Limb (tissue), 2 donors: ENCODE measurements around the gene SCLY.

Source experiments
- DNase-seq, 2 donors: peaks; one replicate each; pipeline ENCODE4 v3.0.0-alpha.2; 2016; ENCODE audit errors: extremely low spot score in 2 of 2

SCLY gene

DNA sequence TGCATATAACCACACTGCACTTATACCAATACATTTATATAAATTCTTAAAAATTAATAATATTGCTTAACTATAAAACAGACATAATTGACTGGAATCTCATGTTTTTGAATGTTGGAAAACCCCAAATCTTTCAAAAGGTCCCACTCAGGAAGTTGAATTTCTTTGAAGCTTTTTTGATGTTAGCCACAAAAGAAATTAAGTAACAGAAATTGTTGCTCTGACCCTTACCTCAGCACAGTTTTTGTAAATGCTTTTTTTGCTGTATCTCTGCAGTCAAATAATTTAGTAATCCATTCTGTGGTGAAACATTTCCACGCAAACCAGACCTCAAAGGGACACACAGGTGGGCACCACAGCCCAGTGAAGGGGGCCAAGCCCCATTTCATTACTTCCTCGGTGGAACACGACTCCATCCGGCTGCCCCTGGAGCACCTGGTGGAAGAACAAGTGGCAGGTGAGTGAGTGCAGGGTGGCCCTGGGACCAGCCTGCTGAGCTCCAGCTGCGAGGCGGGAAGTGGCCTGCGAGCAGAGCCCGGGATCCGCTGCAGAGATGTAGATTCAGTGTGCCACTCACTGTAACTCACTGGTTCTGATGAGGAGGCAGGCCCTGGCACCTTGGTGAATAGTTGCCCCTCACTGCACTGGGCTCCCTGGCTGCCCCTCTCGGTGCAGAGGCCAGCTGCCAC is 8.4 kb downstream of the SCLY start:
- DNase-seq, result no peak

DNA sequence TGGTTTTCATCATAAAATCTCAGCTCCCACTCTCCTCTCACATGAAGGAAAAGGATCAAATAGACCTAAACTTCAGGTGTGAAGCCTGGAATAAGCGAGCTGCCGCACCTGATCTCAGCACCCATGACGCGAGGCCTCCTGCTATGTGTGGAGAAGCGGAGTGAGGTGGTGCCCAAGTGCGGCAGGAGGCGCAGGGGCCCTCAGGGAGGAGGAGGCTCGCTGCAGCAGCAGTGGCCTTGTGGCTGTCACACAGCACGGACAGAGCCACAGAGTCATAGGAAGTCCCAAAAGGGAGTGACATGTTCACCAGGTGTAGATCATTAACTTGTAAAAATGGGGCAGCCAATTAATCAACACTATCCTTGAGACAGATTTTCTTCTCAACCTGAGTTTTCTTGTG is 9.1 kb downstream of the SCLY start:
- DNase-seq, result no peak

DNA sequence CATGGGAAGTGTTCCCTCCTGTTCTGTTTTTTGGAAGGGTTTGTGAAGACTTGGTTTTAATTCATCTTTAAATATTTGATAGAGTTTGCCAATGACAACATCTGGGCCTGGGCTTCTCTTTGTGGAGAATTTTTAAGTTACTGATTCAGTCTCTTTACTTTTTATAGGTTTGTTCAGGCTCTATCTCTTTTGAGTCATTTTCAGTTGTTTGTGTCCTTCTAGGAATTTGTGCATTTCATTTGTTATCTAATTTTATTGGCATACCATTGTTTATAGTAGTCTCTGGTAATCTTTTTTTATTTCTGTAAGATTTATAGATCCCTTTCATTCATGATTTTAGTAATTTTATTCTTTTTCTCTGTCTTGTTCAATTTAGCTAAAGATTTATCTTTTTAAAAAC is 14.6 kb downstream of the SCLY start:
- no peak for DNase-seq

DNA sequence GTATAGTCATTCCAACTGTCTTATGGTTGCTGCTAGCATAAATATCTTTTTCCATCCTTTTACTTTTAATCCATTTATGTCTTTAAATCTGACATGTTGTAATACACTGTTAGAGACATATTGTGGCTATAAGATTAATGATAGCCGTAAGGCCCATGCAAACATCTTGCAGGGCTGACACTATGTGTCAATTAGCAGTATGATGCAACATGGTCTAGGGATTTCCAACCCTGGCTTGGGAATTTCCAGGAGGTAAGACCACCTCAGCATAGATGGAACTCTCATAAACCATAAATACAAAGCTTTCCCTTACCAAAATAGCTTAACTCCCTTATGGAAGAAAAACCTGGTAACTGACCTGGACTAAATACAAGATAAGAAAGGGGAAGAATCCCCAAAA is 16.5 kb downstream of the SCLY start:
- no peak for DNase-seq

DNA sequence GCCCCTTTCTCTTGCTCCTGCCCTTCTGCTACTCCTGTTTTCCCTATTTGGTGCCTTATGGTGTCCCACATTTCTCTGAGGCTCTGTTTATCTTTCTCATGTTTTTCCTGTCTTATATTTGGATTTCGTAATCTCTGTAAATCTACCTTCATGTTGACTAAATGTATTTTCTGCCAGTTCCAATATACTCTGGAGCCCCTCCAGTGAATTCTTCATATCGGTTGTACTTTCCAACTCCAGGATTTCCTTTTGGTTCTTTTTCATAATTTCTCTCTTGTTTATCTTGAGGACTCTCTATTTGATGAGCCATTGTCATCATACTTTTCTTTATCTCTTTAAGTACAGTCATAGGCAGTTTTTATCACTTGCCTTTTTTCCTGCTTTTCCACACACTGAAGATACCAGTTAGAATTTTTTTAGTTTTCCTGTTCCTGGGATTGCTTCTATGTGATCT is 19.1 kb downstream of the SCLY start:
- no peak for DNase-seq

DNA sequence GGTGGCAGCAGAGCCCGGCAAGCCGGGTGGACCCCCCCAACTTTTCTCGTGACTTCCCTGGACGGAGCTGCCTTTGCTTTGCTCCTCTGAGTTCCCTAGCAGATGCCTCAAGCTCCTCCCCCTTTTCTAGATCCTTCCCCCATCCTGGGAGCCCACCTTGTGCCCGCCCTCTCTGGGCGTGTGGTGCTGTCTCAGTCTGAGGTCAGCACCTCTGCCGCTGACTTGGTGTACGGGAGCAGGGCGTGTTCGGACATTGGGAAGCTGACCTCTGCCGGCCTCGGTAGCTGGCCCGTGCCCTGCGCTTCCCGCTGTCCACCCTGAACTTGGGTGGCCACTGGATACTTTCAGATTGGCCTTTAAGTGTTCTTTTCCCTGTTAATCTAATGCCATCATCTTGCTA is 19.7 kb downstream of the SCLY start:
- DNase-seq, result no peak

DNA sequence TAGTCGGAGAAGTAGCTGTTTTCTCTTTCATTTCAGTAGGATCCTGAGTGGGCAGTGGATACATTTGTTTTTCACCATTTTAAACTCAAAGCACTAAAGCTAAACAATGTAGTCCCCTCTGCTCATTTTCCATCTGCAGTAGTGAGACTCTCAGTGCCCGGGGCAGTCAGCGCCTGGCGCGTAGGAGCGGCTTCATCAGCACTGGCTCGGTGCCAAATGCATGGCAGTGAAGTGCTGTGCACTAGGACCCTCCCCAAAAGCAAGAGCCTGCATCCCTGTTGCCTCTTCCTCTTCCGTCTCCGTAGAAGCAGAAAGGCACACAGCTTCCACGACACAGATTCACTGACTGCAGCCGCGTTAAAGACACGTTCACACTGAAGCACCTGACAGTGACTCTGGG is 20.3 kb downstream of the SCLY start:
- no peak for DNase-seq

DNA sequence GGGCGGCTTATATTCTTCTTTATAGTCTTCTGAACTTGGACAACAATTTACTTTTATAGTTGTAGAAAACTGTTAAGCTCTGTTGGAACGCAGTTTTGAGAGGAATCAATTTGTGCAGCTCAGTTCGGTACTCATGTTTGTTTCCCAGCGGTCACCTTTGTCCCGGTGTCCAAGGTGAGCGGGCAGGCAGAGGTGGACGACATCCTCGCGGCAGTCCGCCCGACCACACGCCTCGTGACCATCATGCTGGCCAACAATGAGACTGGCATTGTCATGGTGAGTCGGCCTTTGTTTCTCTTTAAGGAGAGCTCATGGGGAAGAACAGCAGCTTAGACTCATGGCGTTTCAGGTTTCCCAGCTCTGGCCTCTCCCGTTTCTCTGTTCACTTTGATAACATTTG is 20.8 kb downstream of the SCLY start:
- DNase-seq, result no peak

DNA sequence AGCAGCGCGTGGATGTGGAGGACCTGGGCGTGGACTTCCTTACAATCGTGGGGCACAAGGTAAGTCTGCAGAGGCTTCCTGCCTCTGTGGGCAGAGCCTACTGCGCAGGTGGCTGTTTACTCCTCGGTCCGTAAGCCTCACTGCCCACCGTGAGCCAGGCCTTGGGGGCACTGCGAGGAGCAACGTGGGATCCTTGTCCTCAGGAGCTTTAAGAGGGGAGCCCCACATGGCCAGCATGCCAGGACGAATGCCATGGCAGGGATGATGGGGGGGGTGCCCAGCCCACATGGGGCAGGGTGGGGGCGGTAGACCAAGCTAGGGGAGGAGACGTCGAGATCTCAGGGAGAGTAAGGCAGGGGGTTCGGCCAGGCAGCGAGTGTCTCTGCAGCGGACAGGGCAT is 21.4 kb downstream of the SCLY start:
- DNase-seq, result no peak

DNA sequence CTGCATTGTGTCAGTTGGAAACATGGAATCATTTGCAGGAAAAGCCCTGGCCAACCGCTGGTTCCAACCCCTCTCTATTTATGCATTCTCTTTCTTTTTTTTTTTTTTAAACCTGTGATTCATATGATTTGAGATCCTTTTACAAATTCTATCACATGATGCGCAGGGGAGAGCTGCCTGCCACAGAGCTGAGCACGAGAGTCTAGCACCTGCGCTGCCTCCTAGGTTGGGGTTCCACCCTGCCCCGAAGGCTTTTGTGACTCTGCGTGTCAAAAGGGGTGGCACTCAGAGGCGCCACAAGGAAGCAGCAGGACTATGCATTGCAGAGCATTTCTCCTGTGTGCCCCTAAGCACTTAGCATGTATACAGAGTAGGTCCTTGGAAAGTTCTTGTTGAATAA is 22.0 kb downstream of the SCLY start:
- no peak for DNase-seq

DNA sequence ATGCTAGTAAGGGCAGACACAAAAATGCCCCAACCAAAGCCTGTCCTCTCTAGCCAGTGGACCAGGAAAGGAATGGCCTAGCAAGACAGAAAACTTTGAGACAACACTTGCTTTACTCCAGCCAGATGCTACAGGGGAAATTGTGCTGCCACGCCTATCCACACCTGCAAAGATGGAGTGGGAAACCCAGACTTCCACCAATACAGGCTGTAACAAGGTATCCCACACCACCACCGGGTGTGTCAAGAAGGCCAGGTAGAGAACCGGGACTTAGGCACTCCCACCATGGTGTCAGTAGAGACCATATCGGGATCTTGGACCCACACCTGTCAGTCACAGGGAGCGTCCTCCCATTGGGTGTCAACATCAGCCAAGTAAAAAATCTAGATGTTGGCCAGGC is 23.1 kb downstream of the SCLY start:
- no peak for DNase-seq

DNA sequence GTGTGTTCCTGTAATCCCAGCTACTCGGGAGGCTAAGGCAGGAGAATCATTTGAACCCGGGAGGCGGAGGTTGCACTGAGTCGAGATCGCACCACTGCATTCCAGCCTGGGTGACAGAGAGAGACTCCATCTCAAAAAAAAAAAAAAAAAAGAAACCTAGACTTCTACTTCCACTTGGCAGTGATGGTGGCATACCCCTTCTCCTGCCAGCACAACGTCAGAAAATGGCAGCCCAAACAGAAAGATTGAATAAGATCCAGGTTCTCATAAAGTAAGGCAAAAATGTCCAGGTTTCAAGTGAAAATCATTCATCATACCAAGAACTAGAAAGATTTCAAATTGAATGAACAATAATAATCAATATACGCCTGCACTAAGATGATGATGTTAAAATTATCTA is 24.0 kb downstream of the SCLY start:
- DNase-seq, result no peak

DNA sequence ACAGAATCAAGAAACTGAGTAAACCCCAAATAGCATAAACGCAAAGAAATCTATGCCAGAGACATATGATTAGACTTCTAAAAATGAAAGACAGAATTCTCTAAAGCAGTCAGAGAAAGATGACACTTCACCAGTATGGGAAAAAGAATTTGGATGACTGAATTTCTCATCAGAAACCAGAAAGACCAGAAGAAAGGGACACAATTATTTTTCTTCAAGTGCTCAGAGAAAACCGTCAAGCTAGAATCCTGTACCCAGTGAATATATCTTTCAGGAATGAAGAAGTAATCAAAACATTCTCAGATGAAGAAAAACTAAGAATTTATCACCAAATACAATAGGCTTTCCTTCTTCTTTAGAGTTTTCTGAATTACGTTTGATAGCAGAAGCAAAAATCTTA is 25.1 kb downstream of the SCLY start:
- DNase-seq, result no peak

DNA sequence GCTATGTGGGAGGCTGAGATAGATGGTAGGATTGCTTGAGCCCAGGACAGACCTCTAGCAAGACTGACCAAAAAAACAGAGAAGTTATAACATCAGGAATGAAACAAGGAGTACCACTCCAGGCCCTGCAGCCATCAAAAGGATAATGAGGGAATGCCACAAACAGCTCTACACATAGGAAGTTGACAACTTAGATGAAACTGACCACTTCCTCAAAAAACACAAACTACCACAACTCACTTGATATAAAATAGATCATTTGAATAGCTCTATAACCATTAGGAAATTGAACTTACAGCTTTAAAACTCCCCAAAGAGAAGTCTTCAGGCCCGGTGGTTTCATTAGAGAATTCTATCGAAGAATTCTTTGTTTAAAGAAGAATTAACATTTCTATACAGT is 26.4 kb downstream of the SCLY start:
- no peak for DNase-seq

DNA sequence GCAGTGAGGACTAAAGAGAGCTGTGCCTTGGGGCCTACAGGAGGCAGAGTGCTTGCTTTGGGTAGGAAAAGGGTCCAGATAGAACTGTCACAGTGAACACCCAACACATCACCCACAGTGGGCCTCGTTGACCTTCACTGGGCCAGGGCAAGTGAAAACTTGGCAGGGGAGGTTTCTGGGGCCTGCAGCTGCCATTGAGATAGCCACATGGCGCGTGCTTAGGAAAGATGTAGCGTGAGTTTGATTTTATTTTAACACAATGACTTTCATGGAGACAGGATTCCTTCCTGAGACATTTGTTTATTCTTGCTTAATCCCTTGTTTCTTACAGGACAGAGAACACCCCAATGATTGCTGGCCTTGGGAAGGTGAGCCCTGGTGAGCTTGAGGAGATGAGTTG is 30.1 kb downstream of the SCLY start:
- no peak for DNase-seq

DNA sequence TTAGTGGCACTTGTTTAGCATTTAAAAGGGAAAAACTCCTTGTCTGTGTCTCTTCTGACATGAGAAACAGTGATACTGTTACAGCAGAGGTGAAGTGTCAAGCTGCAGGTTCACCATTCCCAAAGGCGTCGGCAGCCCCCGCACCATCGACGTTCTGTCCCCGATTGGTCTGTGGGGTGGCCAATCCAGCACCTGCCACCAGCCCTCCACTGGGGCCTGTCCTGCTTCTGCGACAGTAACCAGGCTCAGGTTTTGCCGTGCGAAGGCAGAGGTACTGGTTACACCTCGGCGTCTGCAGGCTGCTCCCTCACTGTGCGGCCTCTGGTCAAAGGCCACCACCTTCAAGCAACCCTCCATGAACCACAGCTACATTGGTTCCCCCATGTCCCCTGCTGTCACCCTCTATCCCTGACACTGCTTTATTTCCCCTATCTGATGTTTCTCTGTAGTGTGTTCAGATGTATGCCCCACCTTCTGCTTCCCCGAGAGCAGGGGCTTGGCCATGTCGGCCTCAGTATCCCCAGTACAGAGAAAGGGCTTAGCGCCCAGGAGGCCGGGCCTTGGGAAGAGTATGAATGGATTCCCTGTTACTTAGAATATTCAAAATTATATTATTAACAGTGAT is 30.7 kb downstream of the SCLY start:
- no peak for DNase-seq

DNA sequence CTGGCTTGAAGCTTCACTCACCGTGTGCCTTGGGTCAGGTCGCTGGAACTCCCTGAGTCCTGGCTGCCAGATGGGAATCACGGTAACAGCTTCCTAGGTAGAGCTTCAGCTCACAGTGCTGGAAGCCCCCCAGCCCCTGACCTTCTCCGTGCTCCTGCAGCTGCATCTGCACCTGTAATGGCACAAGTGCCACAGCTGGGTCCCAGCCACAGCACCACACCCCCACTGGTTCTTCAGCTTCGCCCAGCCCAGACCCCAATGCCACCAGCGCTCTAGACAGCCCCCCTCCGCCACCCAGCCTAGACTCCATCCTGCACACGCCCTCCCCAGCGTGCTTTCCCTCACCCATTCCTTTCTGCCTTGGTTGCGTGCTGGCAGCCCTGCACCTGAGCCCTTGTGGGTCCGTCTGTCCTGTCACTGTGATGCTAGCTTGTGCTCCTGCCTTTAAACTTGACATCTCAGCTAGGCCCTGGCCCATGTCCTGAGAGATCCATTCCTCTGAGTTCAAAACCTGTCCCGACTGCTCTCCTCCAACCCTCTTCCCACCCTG is 31.8 kb downstream of the SCLY start:
- DNase-seq, result no peak

DNA sequence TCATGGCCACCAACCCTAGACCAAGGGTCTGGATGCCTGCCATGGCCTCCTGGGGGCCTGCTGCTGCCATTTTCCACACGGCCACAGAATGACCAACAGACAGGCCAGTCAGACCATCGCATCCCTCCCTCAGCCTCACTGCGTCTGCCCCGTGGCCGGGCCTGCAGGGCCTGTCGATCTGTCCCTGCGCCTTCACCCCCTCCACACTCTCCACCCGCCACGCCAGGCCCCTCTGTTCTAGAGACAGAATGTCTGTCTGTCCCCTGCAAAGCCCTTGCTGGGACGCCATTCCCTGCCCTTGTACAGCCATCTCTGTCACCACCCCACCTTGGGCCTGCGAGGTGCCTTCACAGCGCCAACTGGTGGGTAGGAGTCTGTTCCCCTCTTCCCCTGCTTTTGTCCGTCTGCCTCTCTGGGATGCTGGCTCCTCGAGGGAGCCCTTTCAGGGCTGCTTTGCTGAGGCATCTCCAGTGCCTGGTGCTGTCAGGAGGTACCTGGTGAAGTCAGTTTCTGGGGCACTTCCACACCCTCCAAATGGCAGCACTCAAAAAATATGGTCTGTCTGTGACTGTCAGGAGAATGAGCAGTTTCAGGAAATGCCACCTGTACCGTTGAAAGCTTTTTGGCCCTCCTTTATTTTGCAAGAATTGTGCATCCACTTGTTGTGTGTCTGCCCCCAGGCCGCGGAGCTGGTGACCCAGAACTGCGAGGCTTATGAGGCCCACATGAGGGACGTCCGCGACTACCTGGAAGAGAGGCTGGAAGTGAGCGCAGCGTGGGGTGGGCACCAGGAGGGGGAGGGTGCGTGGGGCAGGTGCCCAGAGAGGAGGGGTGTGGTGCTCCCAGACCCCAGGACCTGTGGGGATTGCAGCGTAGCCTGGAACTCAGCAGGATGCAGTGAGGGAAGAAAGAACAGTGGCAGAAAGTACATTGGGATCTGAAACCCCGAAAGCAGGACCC is 32.7 kb downstream of the SCLY start:
- no peak for DNase-seq

DNA sequence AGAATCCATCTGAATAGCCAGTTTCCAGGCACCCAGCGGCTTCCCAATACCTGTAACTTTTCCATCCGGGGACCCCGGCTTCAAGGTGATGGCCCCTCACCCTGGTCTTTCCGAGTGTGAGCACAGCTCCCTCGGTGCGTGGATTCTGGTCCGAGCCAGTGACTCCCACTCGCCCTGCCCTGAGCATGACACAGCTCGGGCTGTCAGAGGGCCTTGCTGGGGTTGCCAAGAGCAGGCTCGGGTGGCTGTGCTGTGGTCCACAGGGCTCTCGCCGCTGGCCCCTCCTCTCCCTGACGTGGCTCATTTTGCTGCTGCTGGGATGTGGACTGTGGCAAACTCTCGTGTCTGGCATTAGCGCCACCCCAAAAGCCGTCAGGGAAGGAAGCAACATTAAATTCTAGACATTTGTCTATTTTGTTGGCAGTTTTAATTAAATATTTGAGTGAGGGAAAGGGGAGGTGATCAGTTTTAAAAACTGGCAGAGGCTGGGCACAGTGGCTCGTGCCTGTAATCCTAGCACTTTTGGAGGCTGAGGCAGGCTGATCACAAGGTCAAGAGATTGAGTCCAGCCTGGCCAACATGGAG is 33.7 kb downstream of the SCLY start:
- no peak for DNase-seq

DNA sequence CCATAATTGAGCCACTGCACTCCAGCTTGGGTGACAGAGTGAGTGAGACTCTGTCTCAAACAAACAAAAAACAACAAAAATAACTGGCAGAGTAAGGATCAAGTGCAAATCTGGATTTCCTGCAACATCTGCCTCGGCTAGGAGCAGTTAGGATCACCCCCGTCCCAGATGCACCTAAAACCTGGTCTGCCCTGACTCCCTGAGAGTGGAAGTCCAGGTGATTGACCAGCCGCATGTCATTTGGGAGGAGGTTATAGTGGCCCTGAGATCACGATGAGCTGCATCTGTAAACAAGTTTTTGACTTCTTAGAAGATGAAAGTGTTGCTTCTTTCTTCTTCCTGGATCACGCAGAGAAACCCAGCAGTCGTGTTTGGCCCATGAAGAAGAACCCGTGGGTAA is 34.3 kb downstream of the SCLY start:
- DNase-seq, result no peak

DNA sequence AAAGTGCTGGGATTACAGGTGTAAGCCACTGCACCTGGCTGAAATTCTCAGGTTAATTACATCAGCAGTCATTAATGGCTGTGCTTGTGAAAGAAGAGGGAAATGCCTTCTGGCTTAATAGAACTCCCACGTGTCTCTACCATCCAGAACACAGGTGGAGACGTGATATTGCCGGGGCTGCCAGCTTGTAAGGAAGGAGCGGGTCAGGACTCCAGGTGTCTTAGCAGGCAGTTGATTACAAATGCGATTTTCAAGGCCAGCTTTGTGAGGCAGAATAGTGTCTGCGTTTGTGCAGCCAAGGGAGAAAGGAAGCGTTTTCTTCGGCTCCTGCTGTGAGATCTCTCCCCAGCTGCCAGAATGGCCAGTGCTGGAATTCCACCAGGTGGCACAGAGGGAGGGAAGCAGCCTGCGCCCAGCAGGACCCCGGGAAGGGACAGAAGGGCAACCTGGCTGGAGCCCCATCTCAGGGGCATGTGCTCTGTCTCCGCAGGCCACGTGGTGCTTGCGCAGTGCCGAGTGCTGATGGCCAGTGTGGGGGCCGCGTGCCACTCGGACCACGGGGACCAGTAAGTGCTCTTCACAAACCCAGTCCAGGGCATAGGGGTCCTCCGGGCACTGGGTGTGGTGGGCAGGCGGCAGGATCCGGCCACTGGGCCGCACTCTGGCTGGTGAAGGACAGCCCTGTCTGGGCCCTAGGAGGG is 35.7 kb downstream of the SCLY start:
- DNase-seq, result no peak
